Measurements from ENCODE around the gene MLLT1.

MLLT1 gene

DNA sequence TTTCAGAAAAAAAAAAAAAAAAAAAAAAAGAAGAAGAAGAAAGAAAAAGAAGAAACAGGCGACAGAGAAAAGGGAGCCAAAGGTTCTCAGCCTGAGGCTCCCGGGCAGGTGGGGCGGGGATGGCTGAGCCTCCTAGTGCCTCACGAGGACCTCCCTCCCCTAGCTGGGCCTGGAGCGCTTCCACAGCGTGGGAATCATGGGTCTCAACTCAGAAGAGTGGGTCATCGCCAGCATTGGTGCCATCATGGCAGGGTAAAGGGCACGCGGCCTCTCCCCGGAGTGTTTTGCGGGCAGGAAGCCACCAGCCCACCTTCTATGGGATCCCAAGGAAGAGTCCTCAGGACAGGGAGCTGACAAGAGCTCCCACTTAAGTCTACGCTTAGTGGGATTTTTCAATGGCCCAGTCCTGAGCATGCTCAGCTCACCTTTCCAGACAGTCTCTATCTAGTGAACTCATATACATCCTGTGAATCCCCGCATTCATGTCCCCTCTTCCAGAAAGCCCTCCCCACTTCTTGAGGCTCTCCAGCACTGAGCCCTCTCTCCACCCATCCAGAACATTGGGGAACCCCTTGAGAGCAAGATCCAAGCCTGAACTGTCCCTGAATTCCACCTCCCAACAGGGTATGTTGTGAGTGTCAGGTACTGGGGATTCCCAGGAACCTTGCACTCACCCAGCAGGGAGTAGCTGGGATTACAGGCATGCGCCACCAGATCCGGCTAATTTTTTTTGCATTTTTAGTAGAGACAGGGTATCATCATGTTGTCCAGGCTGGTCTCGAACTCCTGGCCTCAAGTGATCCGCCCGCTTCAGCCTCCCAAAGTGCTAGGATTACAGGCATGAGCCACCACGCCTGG lies 74.7 kb downstream of the MLLT1 start:
- H3K9ac ChIP-seq (ENCODE audit: low read length in 2 of 2), result no peak overlapping the region
- H3K36me3 ChIP-seq (ENCODE audit: control insufficient read depth in 2 of 2, insufficient read depth in 2 of 2, low read length in 2 of 2), result no peaks in the 10 kb centered on the region
- H3K4me1 ChIP-seq (ENCODE audit: control insufficient read depth, insufficient read depth, low read length), result no peaks in the 10 kb centered on the region
- H3K9me3 ChIP-seq (ENCODE audit: control insufficient read depth in 2 of 2, low read length in 2 of 2), result no peaks in the 10 kb centered on the region
- H3K4me3 ChIP-seq (ENCODE audit: low read length in 2 of 2), result no peak overlapping the region
- no peaks in the 10 kb centered on the region for H3K27me3 ChIP-seq (ENCODE audit: control insufficient read depth in 1 of 2, insufficient read depth in 2 of 2, low read length in 2 of 2)
- H3K27ac ChIP-seq (ENCODE audit: low read length), result no peak overlapping the region

DNA sequence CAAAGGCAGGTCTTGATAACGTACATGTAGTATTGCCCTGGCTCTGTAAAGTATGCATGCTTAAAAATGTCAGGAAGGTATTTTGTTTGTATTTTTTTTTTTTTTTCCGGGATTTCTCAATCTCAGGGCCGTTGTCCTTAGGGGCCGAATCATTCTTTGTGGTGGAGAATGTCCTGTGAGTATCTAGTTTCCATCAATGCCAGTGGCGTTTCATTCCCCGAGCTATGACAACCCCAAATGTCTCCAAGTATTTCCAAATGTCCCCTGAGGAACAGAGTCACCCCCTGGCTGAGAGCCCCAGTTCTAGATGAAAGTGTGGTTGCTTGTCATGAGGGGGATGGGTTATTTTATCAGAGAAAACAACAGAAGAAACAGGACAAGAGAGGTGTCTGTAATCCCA lies 75.6 kb downstream of the MLLT1 start:
- H3K36me3 ChIP-seq (ENCODE audit: control insufficient read depth in 2 of 2, insufficient read depth in 2 of 2, low read length in 2 of 2), result no peaks in the 10 kb centered on the region
- H3K27me3 ChIP-seq (ENCODE audit: control insufficient read depth in 1 of 2, insufficient read depth in 2 of 2, low read length in 2 of 2), result no peaks in the 10 kb centered on the region
- no peak overlapping the region for H3K27ac ChIP-seq (ENCODE audit: low read length)
- H3K4me3 ChIP-seq (ENCODE audit: low read length in 2 of 2), result no peak overlapping the region
- no peak overlapping the region for H3K9ac ChIP-seq (ENCODE audit: low read length in 2 of 2)
- H3K9me3 ChIP-seq (ENCODE audit: control insufficient read depth in 2 of 2, low read length in 2 of 2), result no peaks in the 10 kb centered on the region
- no peaks in the 10 kb centered on the region for H3K4me1 ChIP-seq (ENCODE audit: control insufficient read depth, insufficient read depth, low read length)

DNA sequence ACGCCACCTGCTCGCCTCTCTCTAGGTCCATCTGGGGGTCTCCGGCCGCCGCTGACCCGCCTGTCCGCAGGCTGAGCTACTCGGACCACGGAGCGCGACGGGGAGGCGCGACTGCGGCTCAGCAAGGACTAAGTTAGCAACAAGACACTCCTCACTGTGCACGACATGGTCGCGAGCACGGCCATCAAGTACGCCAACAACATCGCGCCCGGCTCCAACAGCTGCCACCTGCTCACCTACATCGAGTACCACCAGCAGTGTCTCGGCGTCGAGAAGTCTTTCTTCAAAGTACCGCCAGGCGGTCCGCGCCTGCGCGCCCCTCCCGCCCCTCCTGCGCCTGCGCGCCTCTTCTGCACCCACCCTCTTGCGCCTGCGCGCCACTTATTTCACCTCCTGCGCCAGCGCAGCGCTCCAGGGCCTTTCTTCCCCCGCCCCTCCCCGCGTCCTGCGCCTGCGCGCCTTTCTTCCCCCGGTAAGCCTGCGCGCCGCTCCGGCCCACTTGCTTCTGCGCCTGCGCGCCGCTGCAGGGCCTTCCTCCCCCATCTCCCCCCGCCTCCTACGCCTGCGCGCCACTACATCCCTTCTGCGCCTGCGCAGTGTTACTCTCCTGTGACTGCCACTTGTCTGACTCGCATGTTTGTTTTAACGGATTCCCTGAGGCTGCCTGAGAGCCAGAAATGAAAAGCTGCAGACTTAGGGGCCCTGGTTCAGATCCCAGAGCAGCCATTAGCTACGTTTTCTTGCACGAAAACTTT lies 80.4 kb downstream of the MLLT1 start:
- peak overlapping the region; percentile 87 to 97 for H3K4me3 ChIP-seq (ENCODE audit: low read length in 2 of 2)
- H3K9ac ChIP-seq (ENCODE audit: low read length in 2 of 2), result peak overlapping the region; percentile 79 to 82
- no peaks in the 10 kb centered on the region for H3K9me3 ChIP-seq (ENCODE audit: control insufficient read depth in 2 of 2, low read length in 2 of 2)
- peaks cover 10% of the 10 kb centered on the region for H3K4me1 ChIP-seq (ENCODE audit: control insufficient read depth, insufficient read depth, low read length)
- H3K27ac ChIP-seq (ENCODE audit: low read length), result no peak overlapping the region
- no peaks in the 10 kb centered on the region for H3K36me3 ChIP-seq (ENCODE audit: control insufficient read depth in 2 of 2, insufficient read depth in 2 of 2, low read length in 2 of 2)
- H3K27me3 ChIP-seq (ENCODE audit: control insufficient read depth in 1 of 2, insufficient read depth in 2 of 2, low read length in 2 of 2), result no peaks in the 10 kb centered on the region

DNA sequence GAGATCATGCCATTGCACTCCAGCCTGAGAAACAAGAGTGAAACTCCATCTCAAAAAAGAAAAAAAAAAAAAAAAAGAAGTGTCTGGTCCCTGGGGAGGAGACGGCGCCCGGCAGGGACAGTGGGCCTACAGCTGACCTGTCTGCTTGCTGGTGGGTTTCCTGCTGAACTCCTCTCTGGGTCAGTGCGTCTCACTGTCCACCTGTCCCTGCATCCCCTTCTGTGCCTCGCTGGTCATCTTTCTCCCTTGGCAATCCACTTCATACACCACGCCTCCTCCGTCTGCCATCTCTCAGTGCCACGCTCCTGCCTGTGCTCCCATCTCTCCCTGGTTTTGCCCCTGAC lies 80.9 kb downstream of the MLLT1 start:
- Histone ChIP-seq H3K9ac (ENCODE audit: low read length in 2 of 2) (peak overlapping the region; percentile 79 to 82), H3K27ac (ENCODE audit: low read length) (no peak overlapping the region), H3K36me3 (ENCODE audit: control insufficient read depth in 2 of 2, insufficient read depth in 2 of 2, low read length in 2 of 2) (no peaks in the 10 kb centered on the region), H3K9me3 (ENCODE audit: control insufficient read depth in 2 of 2, low read length in 2 of 2) (no peaks in the 10 kb centered on the region), H3K4me3 (ENCODE audit: low read length in 2 of 2) (peak overlapping the region; percentile 87 to 97), H3K4me1 (ENCODE audit: control insufficient read depth, insufficient read depth, low read length) (peaks cover 10% of the 10 kb centered on the region), H3K27me3 (ENCODE audit: control insufficient read depth in 1 of 2, insufficient read depth in 2 of 2, low read length in 2 of 2) (no peaks in the 10 kb centered on the region)

DNA sequence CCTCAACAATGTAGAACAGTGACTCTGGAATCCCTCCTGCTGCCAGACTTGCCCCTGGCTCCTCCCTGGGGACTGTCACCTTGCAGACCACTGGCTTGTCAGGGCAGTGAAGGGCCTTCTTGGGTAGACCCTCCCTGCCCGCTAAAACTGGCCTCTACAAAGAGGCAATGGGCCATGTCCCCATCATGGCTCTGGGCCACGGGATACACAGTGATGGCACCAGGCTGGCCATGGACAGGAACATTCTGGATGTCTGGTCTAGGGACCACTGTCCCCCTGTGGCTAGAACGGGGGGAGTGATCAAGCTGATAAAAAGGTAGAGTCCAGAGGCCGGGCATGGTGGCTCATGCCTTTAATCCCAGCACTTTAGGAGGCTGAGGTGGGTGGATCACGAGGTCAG lies 83.4 kb downstream of the MLLT1 start:
- Histone ChIP-seq H3K27ac (ENCODE audit: low read length) (no peak overlapping the region), H3K27me3 (ENCODE audit: control insufficient read depth in 1 of 2, insufficient read depth in 2 of 2, low read length in 2 of 2) (no peaks in the 10 kb centered on the region), H3K9ac (ENCODE audit: low read length in 2 of 2) (no peak overlapping the region), H3K4me3 (ENCODE audit: low read length in 2 of 2) (no peak overlapping the region), H3K9me3 (ENCODE audit: control insufficient read depth in 2 of 2, low read length in 2 of 2) (no peaks in the 10 kb centered on the region), H3K36me3 (ENCODE audit: control insufficient read depth in 2 of 2, insufficient read depth in 2 of 2, low read length in 2 of 2) (peaks cover 0 to 2% of the 10 kb centered on the region in 2 donors), H3K4me1 (ENCODE audit: control insufficient read depth, insufficient read depth, low read length) (peaks cover 10% of the 10 kb centered on the region)

DNA sequence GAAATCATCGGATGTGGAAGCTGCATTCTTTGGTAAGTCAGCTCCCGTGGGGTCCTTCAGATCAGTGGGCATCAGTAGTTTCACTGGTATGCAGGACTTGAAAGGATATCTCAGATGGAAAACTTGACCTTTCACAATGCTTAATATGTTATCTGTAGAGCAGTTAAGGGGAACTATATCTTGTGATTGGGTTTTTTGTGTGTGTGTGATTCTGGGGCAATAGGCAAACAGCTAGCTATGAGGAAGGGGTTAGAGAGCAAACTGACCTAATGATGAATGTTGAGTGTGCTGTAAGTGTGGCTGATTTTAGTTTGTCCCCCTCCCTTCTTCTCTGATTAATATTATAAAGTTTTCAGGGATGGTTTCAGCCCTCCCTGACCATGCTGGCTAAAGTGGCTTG lies 91.0 kb downstream of the MLLT1 start:
- peaks cover 0 to 2% of the 10 kb centered on the region in 2 donors for H3K36me3 ChIP-seq (ENCODE audit: control insufficient read depth in 2 of 2, insufficient read depth in 2 of 2, low read length in 2 of 2)
- H3K27me3 ChIP-seq (ENCODE audit: control insufficient read depth in 1 of 2, insufficient read depth in 2 of 2, low read length in 2 of 2), result no peaks in the 10 kb centered on the region
- H3K4me1 ChIP-seq (ENCODE audit: control insufficient read depth, insufficient read depth, low read length), result peaks cover 6% of the 10 kb centered on the region
- H3K27ac ChIP-seq (ENCODE audit: low read length), result no peak overlapping the region
- no peak overlapping the region for H3K9ac ChIP-seq (ENCODE audit: low read length in 2 of 2)
- no peaks in the 10 kb centered on the region for H3K9me3 ChIP-seq (ENCODE audit: control insufficient read depth in 2 of 2, low read length in 2 of 2)
- H3K4me3 ChIP-seq (ENCODE audit: low read length in 2 of 2), result no peak overlapping the region

DNA sequence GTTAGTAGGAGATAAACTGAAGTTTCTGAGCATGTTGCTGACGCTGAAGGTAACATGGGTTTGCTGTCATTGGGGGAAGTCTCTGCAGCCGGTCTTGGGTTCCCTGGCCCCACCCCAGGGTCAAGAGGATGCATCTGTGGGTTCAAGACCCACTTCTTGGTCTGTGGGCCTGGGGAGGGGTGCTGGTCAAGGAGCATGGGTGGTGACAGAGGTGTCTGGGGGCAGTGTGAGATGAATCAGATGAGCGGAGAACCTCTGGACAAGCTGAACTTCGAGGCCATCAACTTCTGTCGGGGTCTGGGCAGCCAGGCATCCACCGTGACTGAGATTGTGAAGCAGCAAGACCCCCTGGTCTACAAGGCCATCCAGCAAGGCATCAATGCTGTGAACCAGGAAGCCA lies 92.4 kb downstream of the MLLT1 start:
- no peak overlapping the region for H3K4me3 ChIP-seq (ENCODE audit: low read length in 2 of 2)
- peaks cover 6% of the 10 kb centered on the region for H3K4me1 ChIP-seq (ENCODE audit: control insufficient read depth, insufficient read depth, low read length)
- no peak overlapping the region for H3K27ac ChIP-seq (ENCODE audit: low read length)
- H3K9ac ChIP-seq (ENCODE audit: low read length in 2 of 2), result no peak overlapping the region
- peaks cover 0 to 7% of the 10 kb centered on the region in 2 donors for H3K27me3 ChIP-seq (ENCODE audit: control insufficient read depth in 1 of 2, insufficient read depth in 2 of 2, low read length in 2 of 2)
- H3K36me3 ChIP-seq (ENCODE audit: control insufficient read depth in 2 of 2, insufficient read depth in 2 of 2, low read length in 2 of 2), result peaks cover 0 to under 1% of the 10 kb centered on the region in 2 donors
- no peaks in the 10 kb centered on the region for H3K9me3 ChIP-seq (ENCODE audit: control insufficient read depth in 2 of 2, low read length in 2 of 2)

DNA sequence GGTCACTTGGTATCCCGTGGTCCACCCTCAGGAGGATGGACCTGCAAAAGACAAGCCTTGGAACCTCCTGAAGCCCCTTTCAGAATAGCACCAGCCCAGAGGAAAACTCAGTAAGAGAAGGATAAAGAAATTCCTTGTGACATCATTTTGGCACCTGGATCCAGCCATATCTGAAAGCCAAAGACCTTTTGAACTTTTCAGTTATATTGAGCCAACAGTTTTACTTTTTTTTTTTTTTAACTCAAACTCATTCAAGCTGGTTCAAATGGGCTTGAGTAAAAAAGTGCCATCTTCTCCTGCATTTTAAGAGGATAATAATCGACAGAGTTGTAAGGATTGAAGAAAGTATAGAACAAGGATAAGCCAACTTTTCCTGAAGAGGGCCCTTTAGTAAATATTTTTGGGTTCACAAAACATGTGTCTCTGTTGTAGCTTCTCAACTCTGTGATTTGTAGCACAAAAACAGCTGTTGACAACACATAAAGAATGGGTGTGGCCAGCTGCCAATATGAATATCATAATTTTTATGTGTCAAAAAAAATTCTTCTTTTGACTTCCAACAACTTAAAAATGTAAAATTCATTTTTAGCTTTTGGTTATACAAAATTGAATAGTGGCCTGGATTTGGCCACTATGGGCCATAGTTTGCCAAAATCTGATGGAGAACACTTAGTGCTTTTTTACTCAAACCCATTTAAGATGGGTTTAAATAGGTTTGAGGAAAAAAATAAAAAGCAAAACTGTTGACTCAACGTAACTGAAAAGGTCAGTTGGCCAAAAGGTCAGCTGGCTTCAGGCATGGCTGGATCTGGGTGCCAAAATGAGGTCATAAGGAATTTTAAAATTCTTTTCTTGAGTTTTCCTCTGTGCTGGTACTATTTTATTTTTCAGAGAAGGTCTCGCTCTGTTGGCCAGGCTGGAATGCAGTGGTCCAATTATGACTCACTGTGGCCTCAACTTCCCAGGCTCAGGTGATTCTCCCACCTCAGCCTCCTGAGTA lies 93.6 kb downstream of the MLLT1 start:
- no peaks in the 10 kb centered on the region for H3K36me3 ChIP-seq (ENCODE audit: control insufficient read depth in 2 of 2, insufficient read depth in 2 of 2, low read length in 2 of 2)
- H3K9ac ChIP-seq (ENCODE audit: low read length in 2 of 2), result no peak overlapping the region
- H3K9me3 ChIP-seq (ENCODE audit: control insufficient read depth in 2 of 2, low read length in 2 of 2), result no peaks in the 10 kb centered on the region
- no peak overlapping the region for H3K27ac ChIP-seq (ENCODE audit: low read length)
- H3K27me3 ChIP-seq (ENCODE audit: control insufficient read depth in 1 of 2, insufficient read depth in 2 of 2, low read length in 2 of 2), result peaks cover 0 to 7% of the 10 kb centered on the region in 2 donors
- H3K4me1 ChIP-seq (ENCODE audit: control insufficient read depth, insufficient read depth, low read length), result peaks cover 6% of the 10 kb centered on the region
- no peak overlapping the region for H3K4me3 ChIP-seq (ENCODE audit: low read length in 2 of 2)

DNA sequence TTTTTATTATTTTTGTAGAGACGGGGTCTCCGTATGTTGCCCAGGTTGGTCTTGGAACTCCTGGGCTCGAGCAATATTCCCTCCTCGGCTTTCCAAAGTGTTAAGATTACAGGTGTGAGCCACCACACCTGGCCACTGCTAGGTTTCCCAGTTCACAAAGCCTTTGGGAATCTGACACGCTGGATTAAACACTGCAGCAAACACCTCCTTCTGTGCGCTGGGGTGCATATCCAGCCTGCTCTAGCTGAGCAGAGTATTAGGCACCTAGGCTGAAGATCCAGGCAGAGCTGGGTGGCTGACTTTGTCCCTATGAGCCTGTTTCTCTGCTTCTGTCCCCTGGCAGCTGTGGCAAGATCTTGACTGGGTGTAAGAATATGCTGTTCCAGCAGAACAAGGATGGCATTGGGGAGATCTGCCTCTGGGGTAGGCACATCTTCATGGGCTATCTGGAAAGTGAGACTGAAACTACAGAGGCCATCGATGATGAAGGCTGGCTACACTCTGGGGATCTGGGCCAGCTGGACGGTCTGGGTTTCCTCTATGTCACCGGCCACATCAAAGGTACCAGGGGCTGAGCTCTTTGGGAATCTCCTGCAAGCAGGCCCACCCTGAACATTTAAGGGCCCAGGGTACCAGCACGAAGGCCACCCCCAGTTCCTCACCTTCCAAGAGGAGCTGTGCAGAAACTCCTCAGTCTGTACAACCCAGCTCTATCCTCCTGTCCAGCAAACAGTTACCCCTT lies 94.5 kb downstream of the MLLT1 start:
- no peak overlapping the region for H3K4me3 ChIP-seq (ENCODE audit: low read length in 2 of 2)
- H3K9ac ChIP-seq (ENCODE audit: low read length in 2 of 2), result no peak overlapping the region
- peaks cover 0 to 7% of the 10 kb centered on the region in 2 donors for H3K27me3 ChIP-seq (ENCODE audit: control insufficient read depth in 1 of 2, insufficient read depth in 2 of 2, low read length in 2 of 2)
- no peaks in the 10 kb centered on the region for H3K36me3 ChIP-seq (ENCODE audit: control insufficient read depth in 2 of 2, insufficient read depth in 2 of 2, low read length in 2 of 2)
- peaks cover 6% of the 10 kb centered on the region for H3K4me1 ChIP-seq (ENCODE audit: control insufficient read depth, insufficient read depth, low read length)
- no peak overlapping the region for H3K27ac ChIP-seq (ENCODE audit: low read length)
- H3K9me3 ChIP-seq (ENCODE audit: control insufficient read depth in 2 of 2, low read length in 2 of 2), result no peaks in the 10 kb centered on the region

DNA sequence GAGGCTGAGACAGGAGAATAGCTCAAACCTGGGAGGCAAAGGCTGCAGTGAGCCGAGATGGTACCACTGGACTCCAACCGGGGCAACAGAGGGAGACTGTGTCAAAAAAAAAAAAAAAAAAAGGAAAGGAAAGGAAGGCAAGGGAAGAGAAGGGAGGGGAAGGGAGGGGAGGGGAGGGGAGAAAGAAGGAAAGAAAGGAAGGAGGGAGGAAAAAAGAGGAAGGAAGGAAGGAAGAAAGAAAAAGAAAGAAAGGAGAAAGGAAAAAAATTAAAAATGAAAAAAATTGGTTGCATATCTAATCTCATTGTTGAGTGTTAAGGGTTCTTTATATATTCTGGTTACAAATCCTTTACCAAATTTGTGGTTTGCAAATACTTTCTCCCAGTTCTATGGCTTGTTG lies 98.7 kb downstream of the MLLT1 start:
- H3K27me3 ChIP-seq (ENCODE audit: control insufficient read depth in 1 of 2, insufficient read depth in 2 of 2, low read length in 2 of 2), result peaks cover 0 to 7% of the 10 kb centered on the region in 2 donors
- H3K9me3 ChIP-seq (ENCODE audit: control insufficient read depth in 2 of 2, low read length in 2 of 2), result no peaks in the 10 kb centered on the region
- peaks cover 2% of the 10 kb centered on the region for H3K4me1 ChIP-seq (ENCODE audit: control insufficient read depth, insufficient read depth, low read length)
- no peak overlapping the region for H3K9ac ChIP-seq (ENCODE audit: low read length in 2 of 2)
- H3K27ac ChIP-seq (ENCODE audit: low read length), result no peak overlapping the region
- H3K36me3 ChIP-seq (ENCODE audit: control insufficient read depth in 2 of 2, insufficient read depth in 2 of 2, low read length in 2 of 2), result no peaks in the 10 kb centered on the region
- H3K4me3 ChIP-seq (ENCODE audit: low read length in 2 of 2), result no peak overlapping the region

Data from stomach smooth muscle (tissue), 2 donors.